GM18909 (cell line): ENCODE data around the gene BEST4.
"Not testable (repeated sequence)": the region's sequence is repeated elsewhere in the genome, so short reads cannot be mapped to it uniquely, and the experiment has no call there.

Source experiments
- ATAC-seq: cut with Tn5 transposase; IDR thresholded peaks from one replicate; pipeline ENCODE4 v1.9.1; 2021; ENCODE audit warnings: mild to moderate bottlenecking; ENCODE audit not compliant: unreplicated experiment, poor library complexity

BEST4 gene

DNA sequence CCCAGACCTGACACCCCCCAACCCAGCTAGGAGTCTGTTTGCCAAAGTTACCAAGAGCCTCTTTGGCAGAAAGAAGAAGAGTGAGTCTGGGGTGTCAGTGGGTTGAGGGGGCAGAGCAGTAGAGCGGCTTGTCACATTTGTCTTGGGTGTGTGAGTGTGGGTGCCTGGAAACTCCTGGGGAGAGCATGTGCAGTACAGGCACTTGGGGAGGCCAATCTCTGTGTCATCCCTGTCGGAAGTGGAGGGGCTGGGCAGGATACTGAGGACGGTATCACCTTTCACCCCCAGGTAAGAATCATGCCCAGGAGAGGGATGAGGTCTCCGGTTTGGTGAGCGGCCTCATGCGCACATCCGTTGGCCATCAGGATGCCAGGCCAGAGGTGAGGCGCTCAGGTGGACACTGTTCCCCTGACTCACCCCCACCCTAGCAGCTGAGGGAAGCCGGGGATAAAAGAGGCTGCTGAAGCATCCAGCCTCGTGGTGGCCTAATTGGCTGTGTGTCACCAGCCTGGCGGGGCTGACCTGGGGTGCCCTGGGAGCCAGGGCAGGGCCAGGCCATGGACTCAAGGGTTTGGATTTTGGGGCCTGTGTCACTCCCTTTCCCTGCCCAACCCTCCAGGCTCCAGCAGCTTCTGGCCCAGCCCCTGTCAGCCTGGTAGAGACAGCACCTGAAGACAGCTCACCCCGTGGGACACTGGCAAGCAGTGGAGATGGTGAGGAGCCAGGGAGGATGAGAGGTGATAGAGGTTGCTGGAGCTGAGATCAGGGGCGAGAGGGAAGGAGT is 15.5 kb upstream of the BEST4 start:
- ATAC-seq = no peak

DNA sequence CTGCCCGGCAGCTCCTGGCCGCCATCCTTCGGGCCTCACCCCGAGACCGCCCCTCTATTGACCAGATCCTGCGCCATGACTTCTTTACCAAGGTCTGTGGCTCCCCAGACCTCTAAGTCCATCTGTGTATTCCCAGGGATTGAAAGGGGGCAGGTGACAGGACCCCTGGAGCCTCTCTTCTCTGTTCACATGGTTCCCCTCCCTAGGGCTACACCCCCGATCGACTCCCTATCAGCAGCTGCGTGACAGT is 15.0 kb upstream of the BEST4 start:
- ATAC-seq = no peak

DNA sequence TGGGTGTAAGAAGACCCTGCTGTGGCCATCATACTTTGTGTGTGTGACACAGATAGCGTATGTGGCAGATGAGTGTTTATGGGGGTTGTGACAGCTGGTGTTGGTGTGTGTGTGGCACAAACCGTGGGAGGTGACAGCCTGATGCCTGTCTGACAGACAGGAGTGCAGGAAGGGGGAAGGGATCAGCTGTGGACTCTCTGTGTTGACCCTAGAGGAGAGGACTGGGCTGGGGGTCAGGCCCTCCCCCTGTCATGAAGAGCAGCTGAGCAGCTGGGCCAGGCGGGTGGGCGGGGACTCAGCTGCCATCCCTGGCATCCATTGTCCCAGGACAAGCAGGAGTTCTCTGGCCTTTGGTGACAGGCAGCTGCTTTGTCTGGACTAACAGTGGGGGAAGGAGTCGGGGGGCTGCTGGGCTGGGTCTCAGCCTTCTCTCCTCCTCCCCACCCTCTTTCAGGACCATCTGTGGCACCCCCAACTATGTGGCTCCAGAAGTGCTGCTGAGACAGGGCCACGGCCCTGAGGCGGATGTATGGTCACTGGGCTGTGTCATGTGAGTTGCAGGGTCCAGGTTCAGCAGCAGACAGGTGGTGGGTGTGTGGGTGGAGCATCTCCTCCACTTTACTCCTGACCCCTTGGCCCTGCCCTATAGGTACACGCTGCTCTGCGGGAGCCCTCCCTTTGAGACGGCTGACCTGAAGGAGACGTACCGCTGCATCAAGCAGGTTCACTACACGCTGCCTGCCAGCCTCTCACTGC is 14.5 kb upstream of the BEST4 start:
- ATAC-seq = no peak

DNA sequence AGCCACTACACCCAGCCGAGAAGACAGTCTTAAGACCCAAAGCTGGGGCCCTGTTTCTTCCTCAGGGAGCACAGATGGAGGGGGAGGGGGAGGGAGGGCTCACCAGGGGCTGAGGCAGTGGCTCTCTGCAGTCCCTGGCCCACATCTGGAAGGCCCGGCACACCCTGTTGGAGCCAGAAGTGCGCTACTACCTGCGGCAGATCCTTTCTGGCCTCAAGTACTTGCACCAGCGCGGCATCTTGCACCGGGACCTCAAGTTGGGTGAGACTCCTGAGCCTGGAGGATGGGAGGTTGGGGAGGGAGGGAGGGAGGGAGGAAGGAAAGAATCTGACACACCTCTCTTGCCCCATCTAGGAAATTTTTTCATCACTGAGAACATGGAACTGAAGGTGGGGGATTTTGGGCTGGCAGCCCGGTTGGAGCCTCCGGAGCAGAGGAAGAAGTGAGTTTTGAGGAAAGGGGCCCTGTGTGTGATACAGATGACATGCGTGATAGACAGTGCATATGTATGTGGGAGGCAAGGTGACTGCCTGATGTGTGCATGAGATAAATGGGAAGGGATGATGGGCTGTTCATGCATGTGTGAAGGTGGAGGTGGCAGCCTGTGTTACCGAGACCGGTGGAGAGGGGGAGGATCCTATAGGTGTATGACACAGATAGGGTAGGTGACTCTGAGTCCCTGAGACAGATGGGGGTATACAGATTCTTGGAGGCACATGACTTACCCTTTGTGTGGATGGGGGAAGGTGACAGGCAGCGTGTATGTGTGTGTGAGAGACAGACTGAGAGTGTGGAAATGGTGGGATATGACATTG is 13.7 kb upstream of the BEST4 start:
- no peak for ATAC-seq

DNA sequence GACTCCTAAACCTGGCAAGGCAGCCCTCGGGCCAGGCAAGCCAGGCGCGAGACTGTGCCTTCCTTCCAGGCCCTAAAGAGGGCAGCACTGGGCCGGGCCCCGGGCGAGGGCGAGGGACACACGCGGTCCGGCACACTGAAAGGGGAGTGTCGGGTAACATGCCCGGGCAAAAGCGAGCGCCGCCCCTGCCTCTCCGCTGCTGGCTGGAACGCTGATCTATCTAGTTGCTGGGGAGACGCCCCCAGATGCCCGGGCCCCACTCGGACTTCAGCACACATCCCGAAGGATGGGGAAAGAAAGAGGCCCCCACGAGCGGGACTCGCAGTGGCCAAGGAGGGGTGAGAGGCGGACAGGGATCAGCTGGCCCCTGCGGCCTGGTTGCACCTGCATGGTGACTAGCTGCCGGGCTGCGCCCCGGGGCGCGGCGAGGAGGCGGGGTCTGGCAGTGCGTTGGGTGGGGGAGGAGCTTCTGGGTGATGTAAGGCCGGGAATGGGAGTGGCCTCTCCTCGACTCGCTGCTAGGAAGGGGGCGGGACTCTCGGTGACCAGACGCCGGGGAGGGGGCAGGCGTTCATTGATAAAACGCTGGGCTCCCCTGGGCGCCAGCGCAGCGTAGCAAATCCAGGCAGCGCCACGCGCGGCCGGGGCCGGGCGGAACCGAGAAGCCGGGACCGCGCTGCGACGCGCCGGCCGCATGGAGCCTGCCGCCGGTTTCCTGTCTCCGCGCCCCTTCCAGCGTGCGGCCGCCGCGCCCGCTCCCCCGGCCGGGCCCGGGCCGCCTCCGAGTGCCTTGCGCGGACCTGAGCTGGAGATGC is 12.0 kb upstream of the BEST4 start, which contains the start of gene PLK3:
PLK3 (plus strand) TSS at position 608 of the 815 bp plus-strand sequence; CDS start at position 695, 87 bp downstream.
- ATAC-seq = peak; percentile 84

DNA sequence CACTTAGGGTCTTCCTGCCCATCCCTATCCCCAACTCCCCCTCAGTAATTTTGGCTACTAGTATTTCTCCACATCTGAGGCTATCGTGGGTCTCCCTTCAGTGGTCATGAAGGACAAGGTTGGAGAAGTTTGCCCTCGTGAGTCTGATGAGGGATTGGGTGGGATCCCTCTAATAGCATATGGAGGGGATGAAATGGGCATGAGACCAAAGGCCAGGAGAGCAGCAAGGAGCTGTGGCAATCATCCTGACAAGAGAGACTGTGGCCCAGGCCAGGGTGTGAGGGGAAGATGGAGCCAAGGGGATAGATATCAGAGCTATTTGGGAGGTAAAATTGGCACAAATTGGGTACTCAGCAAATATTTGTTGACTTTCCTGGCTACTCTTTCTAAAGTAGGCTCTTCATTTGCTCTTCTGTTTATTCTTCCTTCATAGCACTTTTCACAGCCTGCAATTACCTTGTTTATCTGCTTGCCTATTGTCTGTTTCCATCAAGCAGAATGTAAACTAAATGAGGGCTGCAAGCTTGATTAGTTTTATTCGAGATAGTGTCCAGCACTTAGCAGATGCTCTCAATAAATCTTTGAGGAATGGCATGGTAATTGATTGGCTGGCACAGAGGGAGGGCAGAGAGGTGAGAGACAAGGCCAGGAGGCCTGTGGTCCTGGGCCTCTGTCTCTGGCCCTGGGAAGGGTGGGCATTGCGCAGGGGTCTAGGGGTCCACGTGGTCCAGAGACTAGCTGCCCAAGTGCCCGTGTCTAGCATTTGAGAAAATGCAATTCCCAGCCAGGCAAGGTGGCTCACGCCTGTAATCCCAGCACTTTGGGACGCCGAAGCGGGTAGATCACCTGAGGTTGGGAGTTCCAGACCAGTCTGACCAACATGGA is 10.8 kb upstream of the BEST4 start:
- no peak for ATAC-seq

DNA sequence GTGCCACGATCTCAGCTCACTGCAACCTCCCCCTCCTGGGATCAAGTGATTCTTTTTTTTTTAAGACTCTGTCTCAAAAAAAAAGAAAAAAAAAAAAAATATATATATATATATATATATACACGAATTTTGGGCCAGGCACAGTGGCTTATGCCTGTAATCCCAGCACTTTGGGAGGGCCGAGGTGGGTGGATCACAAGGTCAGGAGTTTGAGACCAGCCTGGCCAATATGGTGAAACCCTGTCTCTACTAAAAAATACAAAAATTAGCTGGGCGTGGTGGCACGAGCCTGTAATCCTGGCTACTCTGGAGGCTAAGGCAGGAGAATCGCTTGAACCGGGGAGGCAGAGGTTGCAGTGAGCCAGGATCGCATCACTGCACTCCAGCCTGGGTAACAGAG is 9.9 kb upstream of the BEST4 start:
- not testable (repeated sequence) for ATAC-seq

DNA sequence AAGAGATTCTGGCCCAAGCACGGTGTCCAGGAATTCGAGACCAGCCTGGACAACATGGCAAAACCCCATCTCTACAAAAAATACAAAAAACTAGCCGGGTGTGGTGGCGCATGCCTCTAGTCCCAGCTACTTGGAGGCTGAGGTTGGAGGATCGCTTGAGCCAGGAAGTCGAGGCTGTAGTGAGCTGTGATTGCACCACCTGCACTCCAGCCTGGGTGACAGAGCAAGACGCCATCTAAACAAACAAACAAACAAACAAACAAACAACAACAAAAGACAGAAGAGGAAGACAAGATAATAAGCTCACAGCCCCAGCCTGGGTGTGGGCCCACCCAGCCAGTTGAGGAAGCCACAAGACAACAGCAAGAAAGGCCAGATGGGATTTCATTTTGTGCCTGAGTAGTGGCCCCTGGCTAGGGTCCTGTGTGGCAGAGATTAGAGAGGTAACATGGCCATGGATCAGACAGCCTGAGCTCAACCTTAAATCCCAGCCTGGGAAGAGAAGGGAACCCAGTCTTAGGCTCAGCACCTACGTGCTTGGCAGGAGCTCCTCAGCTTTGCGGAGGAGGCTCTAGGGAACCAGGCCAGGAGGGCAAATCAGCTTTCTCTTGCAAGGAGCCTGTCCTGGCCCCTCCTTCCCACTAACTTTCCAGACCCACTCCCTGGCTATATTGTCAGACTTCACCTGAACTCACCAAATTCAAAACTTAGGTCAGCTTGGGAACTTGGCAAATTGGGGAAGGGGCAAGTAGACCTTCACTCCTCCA is 4.9 kb upstream of the BEST4 start:
- no peak for ATAC-seq

DNA sequence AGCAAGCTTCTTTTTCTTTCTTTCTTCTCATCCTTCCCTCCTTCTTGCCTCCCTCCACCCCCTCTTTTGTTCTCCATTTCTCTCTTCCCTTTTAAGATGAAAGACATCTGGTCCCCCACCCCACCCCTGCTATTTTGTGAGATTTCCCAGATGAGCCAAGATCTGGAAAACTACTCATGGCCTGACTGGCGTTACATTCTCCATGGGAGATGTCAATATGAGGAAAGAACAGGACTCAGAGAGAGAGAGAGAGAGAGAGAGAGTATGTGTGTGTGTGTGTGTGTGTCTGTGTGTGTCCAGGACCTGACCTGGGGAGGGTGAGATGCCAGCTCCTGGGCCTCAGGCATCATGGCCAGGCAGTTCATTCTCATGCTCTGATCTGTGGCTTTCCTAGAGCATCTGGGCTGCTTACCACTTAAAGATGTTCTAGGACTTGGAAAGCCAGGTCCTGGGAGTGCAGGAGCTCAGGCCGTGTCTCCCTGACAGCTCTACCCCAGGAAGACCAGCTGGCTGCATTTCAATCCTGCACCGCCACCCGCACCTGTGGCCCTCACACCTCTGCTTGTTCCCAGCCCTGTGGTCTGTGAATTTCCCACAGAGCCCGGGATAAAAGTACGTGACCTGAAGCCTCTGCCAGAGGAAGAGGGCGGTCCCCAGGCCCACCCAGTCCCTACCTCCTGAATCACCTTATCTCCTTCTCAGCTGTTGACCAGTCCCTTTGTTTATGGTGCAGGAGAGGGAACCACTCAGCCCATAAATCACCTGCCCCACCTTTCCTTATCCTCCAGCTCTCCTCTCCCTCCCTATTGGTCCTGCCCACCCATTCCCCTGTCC is 3.2 kb upstream of the BEST4 start:
- ATAC-seq = no peak

DNA sequence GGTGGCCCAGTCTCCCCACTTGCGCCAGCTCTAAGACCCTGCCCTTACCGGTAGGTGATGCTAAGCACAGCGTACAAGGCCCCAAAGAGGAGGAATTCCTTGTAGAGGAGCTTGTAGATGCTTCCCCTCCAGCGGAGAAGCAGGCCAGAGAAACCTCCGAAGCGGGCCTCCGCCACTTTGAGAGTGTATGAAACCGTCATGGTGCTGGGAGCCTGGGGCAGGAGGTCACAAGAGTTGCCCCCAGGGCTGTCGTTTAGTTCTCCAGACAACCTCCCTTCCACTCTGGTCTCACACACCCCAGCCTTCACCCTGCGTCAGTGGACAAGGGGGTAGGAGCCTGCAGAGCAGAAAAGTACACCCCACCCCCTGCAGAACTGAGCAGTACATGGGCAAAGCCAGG is 464 bp downstream of the BEST4 start:
- ATAC-seq = no peak

DNA sequence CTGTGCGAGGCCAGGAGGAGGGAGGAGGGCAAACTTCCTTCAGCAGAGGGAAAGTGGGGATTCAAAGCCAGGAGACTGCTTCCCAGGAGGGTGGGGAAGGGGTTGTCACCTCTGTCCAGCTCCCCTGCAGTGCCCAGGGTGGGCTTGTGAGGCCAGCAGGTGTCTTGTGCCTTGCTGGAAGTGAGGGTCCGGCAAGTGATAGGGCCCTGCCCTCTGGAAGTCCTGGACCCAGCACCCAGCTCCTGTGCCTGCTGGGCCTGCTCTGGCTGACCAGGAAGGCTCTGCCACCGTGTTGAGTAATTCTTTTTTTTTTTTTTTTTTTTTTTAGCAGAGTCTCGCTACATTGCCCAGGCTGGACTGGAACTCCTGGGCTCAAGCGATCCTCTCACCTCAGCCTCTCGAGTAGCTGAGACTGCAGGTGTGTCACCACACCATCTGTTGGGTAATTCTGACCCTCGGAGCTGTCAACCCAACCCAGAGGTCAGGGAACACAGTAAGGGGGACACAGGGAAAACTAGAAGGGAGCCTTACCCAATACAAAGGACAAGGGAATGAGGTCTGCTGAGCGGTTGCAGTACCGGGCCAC is 1.0 kb downstream of the BEST4 start:
- no peak for ATAC-seq

DNA sequence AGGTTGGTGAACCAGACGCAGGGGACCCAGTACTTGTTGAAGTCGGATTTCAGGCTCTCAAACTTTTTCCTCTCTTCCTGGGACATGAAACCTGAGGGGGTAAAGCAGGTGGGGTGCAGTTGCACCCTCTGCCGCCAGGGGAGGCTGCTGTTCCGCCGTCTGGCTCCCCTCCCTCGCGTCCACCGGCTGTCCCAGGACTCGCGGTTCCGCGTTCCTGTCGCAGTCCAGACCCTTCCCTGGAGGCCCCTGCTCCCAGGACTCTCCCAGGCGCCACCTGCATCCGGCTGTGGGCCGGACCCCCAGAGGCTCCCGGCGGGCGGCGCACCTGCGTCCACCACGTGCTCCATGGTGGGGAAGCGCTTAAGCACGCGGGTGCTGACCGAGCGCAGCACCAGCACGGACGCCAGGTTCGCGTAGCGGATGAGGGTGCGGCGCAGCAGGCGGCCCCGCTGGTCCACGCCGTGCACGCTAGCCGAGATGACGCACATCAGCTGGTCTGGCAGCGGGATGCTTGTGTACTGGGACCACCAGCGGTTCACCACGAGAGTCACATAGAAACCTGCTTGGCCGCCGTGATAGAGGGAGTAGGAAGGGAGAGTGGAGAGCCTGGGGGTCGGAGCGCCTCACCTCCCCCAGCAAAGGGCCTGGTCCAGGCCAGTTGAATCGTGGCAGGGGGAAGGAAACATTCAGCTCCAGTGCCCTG is 1.7 kb downstream of the BEST4 start:
- peak; percentile 60 for ATAC-seq

DNA sequence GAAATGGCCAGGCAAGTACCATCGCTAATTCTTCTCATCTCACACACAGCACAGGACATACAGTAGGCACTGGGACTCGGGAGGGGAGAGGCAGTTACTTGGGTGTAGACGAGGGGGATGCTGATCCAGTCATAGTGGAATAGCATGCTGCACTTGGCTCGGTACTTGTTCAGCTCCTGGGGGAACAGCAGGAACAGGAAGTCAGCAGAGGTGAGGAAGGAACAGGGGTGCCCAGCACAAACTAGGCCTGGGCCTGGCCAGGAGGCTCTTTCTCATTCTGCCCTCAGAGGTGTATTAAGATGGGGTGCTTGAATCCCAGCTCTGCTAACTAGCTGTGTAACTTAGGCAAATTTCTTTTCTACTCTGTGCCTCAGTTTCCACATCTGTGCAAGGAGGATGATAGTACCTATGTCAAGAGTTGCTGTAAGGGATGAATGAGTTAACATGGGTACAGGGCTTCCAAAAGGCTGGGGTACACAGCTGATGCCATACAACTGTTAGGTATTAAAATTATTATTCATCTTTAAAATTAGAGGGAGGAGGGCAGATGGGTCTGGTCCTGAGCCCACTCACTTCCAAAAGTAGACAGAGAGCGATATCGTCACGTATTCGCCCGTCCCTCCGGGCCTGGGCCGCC is 2.4 kb downstream of the BEST4 start:
- ATAC-seq = no peak

DNA sequence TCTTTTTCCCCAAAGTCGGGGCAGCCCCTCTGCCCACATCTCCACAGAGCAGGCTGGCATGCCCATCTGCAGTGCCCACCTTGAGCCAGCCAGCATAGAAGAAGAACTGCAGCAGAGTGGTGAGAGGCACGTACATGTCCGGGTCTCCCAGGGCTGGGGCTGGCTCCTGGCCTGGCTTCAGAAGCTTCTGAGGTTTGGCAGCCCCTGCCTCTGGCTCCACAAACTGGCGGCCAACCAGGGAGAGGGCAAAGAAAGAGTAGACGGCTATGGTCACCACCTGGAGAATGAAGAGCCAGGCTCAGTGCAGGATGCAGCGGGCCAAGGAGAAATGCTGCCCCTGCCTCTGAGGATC is 3.0 kb downstream of the BEST4 start:
- no peak for ATAC-seq

DNA sequence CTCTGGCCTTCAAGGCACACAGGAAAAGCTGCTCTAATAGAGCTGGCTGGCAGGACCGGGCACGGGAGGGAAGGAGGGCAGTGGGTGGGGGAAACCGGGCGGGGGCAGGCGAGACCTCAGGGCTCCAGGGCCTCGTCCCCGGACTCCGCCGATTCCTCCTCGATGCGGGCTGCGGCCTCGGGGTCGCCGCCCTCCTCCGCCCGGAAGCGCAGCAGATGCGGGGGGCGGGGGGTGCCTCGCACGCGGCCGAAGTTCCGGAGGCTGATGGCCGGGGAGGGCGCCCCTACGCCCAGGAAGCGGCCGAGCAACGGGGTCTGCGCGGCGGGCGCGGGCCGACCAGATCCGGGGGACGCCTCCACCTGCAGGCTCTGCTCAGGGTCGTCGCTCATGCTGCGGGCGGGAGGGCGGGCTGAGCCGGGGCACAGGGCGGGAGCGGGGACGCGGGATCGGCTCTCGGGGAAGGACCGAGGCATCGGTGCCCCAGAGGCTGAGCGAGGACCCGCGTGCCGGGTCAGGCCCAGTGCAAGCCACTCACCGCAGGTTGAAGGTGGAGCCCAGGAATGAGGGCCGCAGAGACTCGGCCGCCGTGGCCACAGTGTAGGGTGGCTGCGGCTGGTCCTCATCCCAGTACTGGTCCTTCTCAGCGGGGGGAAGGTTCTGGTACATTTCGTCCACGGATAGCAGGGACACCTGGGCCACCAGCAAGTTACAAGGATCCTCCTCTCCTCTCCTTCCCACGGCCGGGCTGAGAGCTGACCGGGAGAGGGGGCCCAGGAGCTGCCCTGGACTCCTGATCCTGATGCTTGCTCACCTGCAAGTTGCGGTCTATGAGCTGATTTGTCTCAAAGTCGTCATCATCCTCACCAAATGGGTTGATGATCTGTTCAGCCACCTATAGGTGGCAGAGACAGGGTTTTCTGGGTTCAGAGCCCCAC is 3.6 kb downstream of the BEST4 start:
- no peak for ATAC-seq
